Fibroblast of skin of left quadriceps (primary cell): ENCODE data around the gene GCKR.
A peak's percentile ranks its signal among the peaks of the same experiment; 100 is the strongest.
"Not testable (repeated sequence)": the region's sequence is repeated elsewhere in the genome, so short reads cannot be mapped to it uniquely, and the experiment has no call there.

ENCODE experiments used
- DNase-seq, 2 experiments: peaks; one replicate each; pipeline ENCODE4 v3.0.0-alpha.2; 2013; ENCODE audit warnings: low read depth in 2 of 2

The GCKR gene

DNA sequence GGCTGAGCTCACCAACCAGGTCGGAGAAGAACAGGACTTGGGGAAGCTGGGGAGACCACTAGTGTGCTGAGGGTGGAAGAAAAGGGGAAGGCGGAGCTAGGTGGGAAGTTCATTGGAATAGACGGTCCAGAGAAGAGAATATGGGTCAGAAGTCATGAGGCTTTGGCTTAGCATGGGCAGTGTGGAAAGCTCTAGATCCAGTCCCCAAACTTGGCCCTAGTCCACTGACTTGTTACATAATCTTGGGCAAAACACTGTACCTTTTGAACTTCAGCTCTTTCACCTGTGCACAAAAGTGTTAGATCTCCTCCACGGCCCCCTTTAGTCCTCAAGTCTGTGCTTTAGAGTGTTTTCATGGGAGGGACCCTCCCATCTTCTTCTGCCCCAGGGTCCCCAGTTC is 10.7 kb downstream of the GCKR start:
- no peak for DNase-seq

GRCh38 chr2:27509326-27509725 is 12.7 kb downstream of the GCKR start:
- no peak for DNase-seq

DNA sequence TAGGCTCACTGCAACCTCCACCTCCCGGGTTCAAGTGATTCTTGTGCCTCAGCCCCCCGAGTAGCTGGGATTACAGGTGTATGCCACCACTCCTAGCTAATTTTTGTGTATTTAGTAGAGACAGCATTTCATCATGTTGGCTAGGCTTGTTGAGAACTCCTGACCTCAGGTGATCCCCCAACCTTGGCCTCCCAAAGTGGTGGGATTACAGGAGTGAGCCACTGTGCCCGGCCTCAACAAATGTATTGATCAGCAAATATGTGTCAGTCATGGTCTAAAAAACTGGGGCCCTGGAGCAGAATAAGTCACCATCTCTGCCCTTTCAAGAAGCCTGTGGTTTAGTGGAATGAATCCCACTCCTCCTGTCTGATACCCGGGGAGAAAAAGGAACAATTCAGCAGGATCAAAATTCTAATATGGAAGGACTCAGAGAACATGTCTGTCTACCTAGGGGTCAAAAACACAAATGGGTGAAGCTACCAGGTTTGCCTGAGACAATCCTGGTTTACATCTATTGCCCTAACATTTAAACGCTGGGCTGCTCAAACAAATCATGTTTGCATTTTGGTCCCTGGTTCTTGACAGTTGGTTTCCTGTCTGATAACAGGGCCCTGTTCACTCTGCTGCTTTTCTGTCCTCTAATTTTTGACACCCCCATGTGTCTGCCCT is 21.6 kb downstream of the GCKR start:
- no peak for DNase-seq

- DNase-seq: no peak
These were observed 22.1 kb downstream of the GCKR start for GRCh38 chr2:27518782-27519113.

DNA sequence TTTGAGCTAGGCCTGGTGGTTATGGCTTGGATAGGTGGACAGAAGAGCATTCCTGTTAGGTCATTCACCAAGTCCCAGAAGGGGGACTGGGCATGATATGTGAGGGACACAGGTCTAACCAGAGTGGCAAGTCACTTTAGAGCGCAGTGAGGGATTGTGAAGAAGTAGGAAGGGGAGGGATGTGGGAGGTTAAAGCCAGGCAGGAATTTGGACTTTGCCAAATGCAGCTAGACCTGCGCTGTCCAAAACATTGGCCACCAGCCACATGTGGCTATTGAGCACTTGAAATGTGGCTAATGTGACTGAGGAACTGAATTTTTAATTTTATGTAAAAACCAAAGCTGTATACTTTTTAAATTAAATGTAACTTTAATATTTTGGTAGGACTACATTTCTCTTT is 23.7 kb downstream of the GCKR start:
- no peak for DNase-seq

DNA sequence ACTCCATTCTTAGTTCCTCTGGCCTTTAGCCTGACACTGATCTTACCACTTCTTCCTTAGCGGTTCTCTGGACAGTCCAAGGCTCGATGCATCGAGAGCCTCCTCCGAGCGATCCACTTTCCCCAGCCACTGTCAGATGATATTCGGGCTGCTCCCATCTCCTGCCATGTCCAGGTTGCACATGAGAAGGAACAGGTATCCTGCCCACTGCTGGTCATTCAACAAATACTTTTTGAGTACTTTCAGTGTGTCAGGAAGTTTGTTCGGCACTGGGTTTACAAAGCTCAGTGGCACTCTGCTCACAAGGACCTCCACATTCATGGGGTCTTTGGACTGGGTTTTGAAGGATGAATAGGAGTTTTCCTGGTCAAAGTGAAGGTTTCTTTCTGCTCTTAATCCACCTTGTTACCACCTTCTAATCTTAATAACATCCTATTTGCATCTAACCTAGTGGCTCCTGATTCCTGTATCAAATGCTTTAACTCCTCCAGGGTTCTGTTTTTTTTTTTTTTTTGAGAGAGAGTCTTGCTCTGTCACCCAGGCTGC is 25.8 kb downstream of the GCKR start:
- DNase-seq: no peak

DNA sequence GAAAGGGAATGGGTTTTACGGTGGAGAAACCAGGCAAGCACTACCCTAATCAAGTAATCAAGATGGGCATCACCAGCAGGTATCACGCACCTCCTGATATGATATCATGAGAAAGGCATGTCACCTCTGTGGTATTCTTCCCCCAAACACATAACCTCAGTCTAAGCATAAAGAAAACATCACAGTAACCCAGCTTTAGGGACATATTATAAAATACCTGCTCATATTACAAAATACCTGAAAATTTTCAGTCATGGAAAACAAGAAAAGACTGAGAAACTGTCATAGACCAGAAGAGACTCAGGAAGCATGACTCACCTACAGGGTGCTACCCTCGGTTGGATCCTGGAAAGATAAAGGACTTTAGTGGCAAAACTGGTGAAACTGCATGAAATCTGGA is 30.5 kb downstream of the GCKR start:
- DNase-seq: no peak

- no peak for DNase-seq
These were observed 35.3 kb downstream of the GCKR start for GRCh38 chr2:27531983-27532382.

GRCh38 chr2:27537287-27537686 is 40.6 kb downstream of the GCKR start:
- no peak for DNase-seq

- DNase-seq: not testable (repeated sequence)
These were observed 42.3 kb downstream of the GCKR start for GRCh38 chr2:27538839-27539450.

DNA sequence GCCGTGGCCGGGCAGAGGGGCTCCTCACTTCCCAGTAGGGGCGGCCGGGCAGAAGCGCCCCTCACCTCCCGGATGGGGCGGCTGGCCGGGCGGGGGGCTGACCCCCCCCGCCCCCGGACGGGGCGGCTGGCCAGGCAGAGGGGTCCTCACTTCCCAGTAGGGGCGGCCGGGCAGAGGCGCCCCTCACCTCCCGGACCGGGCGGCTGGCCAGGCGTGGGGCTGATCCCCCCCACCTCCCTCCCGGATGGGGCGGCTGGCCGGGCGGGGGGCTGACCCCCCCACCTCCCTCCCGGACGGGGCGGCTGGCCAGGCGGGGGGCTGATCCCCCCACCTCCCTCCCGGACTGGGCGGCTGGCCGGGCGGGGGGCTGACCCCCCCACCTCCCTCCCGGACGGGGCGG is 43.0 kb downstream of the GCKR start:
- DNase-seq: not testable (repeated sequence)

- DNase-seq: no peak
These were observed 47.6 kb downstream of the GCKR start for GRCh38 chr2:27544143-27544821.

DNA sequence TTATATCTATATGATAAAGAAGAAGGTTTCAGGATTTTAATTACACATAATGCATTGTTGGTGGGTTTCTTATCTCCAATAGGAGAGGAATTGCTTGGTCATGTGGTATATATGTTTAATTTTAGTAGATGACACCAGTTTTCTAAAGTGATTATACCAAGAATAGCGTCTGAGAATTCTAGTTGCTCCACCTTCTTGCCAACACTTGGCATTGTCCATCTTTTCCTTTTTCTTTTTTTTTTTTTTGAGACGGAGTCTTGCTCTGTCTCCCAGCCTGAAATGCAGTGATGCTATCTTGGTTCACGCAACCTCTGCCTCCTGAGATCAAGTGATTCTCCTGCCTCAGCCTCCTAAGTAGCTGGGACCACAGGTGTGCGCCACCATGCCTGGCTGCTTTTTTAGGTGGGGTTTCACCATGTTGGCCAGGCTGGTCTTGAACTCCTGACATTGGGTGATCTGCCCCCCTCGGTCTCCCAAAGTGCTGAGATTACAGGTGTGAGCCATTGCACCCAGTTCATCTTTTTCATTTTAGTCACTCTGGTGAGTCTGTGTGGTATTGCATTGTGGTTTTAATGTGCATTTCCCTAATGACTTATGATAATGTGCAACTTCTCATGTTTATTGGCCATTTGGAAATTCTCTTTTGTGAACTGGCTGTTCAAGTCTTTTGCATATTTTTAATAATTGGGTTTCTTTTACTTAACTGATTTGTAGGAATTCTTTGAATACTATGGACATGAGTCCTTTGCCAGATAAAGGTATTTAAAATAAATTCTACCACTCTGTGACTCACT is 48.9 kb downstream of the GCKR start:
- peak in 1 of 2 experiments; percentile 3 for DNase-seq

- no peak for DNase-seq
These were observed 52.7 kb downstream of the GCKR start for GRCh38 chr2:27549303-27549702.

- DNase-seq: no peak
These were observed 54.9 kb downstream of the GCKR start for GRCh38 chr2:27551514-27551913.

GRCh38 chr2:27552941-27553340 is 56.3 kb downstream of the GCKR start:
- DNase-seq: no peak

DNA sequence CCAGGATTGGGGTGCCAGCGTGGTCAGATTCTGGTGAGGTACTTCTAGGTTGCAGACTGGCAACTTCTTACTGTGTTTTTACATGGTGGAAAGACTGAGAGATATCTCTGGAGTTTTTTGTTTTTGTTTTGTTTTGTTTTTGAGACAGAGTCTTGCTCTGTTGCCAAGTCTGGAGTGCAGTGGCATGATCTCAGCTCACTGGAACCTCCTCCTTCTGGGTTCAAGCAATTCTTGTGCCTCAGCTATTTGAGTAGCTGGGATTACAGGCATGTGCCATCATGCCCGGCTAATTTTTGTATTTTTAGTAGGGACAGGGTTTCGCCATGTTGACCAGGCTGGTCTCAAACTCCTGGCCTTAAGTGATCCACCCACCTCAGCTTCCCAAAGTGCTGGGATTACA is 57.8 kb downstream of the GCKR start:
- DNase-seq: not testable (repeated sequence)

- DNase-seq: no peak
These were observed 62.6 kb downstream of the GCKR start for GRCh38 chr2:27559228-27559627.

- no peak for DNase-seq
These were observed 64.4 kb downstream of the GCKR start for GRCh38 chr2:27561060-27561459.

GRCh38 chr2:27566628-27567027 is 70.0 kb downstream of the GCKR start:
- peak in 1 of 2 experiments; percentile 21 for DNase-seq

DNA sequence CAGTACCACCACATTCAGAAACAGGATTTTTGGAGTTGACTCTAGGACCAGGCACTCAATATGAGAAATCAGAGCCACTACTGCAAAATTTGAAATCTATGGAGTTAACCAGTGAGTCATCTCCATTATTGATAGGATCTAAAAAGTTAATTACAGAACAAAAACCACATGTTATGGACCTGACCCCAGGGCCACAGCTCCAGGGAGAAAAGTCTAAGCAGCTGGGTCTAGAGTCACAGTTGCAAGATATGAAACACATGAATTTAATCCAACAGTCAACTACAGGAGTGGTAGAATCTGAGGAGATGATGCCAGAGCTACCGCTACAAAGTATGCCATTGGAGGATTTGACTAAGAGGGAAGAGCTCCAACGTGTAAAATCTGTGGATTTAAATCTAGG is 72.8 kb downstream of the GCKR start:
- no peak for DNase-seq

DNA sequence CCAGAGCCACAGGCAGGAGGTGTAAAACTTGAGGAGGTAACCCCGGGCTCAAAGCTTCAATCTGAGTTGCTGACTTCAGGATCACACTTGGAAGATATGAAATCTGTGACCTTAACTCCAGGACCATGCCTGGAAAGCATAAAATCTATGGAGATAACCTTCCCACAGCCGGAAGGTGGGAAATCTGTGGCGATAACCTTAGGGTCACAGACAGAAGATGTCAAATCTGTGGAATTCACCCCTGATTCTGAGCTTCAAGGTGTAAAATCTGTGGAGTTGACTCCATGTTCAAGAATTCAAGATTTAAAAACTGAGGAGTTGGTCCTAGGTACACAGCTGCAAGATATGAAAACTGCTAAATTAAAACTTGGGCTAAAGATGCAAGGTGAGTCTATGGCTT is 74.6 kb downstream of the GCKR start:
- no peak for DNase-seq
